ENCODE measurements around the gene NUAK2.

The NUAK2 gene

GRCh38 chr1:205344066-205344928 is 22.8 kb upstream of the NUAK2 start (continued):
- TF ChIP-seq REST (tag by site-specific recombination; IDR thresholded peaks at IDR 0.05) (no peak), PRDM6 (tag by site-specific recombination; IDR thresholded peaks at IDR 0.05) (no peak), ZNF768 (tag by site-specific recombination; IDR thresholded peaks at IDR 0.05) (no peak), ZNF280D (tag by site-specific recombination; IDR thresholded peaks at IDR 0.05) (no peak), KLF17 (tag by site-specific recombination; IDR thresholded peaks at IDR 0.05) (0 out of 2 replicates have a peak, but pooled peaks have one; percentile 34), ZNF623 (tag by site-specific recombination; IDR thresholded peaks at IDR 0.05) (no peak), ZNF148 (tag by site-specific recombination; IDR thresholded peaks at IDR 0.05; ENCODE audit: borderline replicate concordance) (no peak), ZNF292 (tag by site-specific recombination; IDR thresholded peaks at IDR 0.05; ENCODE audit: borderline replicate concordance, low read depth) (no peak), ZNF670 (tag by site-specific recombination; IDR thresholded peaks at IDR 0.05; ENCODE audit: low read depth) (no peak), ZNF37A (tag by site-specific recombination; IDR thresholded peaks at IDR 0.05) (no peak), ZNF311 (tag by site-specific recombination; IDR thresholded peaks at IDR 0.05; ENCODE audit: borderline replicate concordance) (no peak), ZNF560 (tag by site-specific recombination; IDR thresholded peaks at IDR 0.05; ENCODE audit: borderline replicate concordance) (no peak), ZNF202 (tag by site-specific recombination; IDR thresholded peaks at IDR 0.05; ENCODE audit: borderline replicate concordance) (no peak), ZBTB21 (tag by site-specific recombination; IDR thresholded peaks at IDR 0.05) (no peak), ZFHX2 (tag by site-specific recombination; conservative IDR thresholded peaks at IDR 0.05) (peak; percentile 92), ZNF76 (tag by site-specific recombination; IDR thresholded peaks at IDR 0.05; ENCODE audit: borderline replicate concordance, low read depth) (no peak), YY1 (tag by site-specific recombination; IDR thresholded peaks at IDR 0.05) (no peak), GLI2 (tag by site-specific recombination; IDR thresholded peaks at IDR 0.05; ENCODE audit: borderline replicate concordance, low read depth) (no peak), ZNF704 (tag by site-specific recombination; IDR thresholded peaks at IDR 0.05) (no peak), ZNF214 (tag by site-specific recombination; IDR thresholded peaks at IDR 0.05; ENCODE audit: borderline replicate concordance) (no peak), ZNF362 (tag by site-specific recombination; IDR thresholded peaks at IDR 0.05) (no peak), ZNF639 (tag by site-specific recombination; IDR thresholded peaks at IDR 0.05) (no peak)
